ENCODE measurements around the gene PHKA1. TPM values are rescaled to one million over a fixed set of nuclear protein-coding genes. Genes with fewer than 3 reads are reported as not detected.

PHKA1 gene
- polyA plus RNA-seq, 2 of the 4 experiments (the other 2 are of a cell fraction) = 18.3 to 35.4 TPM

DNA sequence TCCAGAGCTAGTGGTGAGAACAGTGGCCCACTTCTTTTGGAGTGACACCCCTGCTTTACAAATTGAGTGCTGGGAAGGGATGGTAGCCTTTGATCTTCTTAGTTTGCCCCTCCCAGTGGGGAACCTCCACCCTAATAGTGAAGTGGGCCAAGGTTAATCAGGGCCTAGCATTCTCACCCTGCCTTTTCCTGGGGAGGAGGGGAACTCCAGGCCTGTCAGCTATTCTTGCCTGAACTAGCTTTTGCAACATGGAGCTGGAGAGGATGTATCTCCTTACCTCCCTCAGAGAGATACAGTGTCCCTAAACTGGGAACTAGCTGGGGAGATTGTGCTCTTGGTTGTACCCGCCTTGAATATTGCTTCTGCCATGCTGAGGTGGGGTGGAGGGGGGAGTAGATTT lies 20.6 kb downstream of the PHKA1 start:
- TF ChIP-seq HOXB13 (CRISPR knock-in tag; IDR thresholded peaks at IDR 0.05; ENCODE audit: low read depth) (no peak), SMC3 (IDR thresholded peaks at IDR 0.05) (no peak), FOSB (CRISPR knock-in tag; IDR thresholded peaks at IDR 0.05) (no peak), POLR2AphosphoS2 (conservative IDR thresholded peaks at IDR 0.05; ENCODE audit: low read length) (no peak), CBX8 (IDR thresholded peaks at IDR 0.05) (no peak), HEYL (CRISPR knock-in tag; IDR thresholded peaks at IDR 0.05) (no peak), RARB (CRISPR knock-in tag; IDR thresholded peaks at IDR 0.05) (no peak)
- TF ChIP-seq, protein P1, sequence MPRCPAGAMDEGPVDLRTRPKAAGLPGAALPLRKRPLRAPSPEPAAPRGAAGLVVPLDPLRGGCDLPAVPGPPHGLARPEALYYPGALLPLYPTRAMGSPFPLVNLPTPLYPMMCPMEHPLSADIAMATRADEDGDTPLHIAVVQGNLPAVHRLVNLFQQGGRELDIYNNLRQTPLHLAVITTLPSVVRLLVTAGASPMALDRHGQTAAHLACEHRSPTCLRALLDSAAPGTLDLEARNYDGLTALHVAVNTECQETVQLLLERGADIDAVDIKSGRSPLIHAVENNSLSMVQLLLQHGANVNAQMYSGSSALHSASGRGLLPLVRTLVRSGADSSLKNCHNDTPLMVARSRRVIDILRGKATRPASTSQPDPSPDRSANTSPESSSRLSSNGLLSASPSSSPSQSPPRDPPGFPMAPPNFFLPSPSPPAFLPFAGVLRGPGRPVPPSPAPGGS (IDR thresholded peaks at IDR 0.05) = no peak
- 78% methylated on average over 1 of the region's 1 CpG for WGBS (ENCODE audit: missing lambda C conversion rate)
- POLR2A ChIA-PET = no interaction called here
- peak overlapping the region in 1 of 2 experiments; percentile 29; a peak in 2 of 6 replicates for H3K27ac ChIP-seq
- no peak for ATAC-seq
- CTCF ChIA-PET = no interaction called here
- no peak for FAIRE-seq
- peaks cover 16% of the 10 kb centered on the region for H3K4me1 ChIP-seq
- no peak overlapping the region for H3K4me3 ChIP-seq
- no peaks in the 10 kb centered on the region for H3K9me3 ChIP-seq
- no peak for DNase-seq (ENCODE audit: low read depth in 1 of 2, low spot score in 1 of 2)
- no peak overlapping the region for H3K4me2 ChIP-seq

DNA sequence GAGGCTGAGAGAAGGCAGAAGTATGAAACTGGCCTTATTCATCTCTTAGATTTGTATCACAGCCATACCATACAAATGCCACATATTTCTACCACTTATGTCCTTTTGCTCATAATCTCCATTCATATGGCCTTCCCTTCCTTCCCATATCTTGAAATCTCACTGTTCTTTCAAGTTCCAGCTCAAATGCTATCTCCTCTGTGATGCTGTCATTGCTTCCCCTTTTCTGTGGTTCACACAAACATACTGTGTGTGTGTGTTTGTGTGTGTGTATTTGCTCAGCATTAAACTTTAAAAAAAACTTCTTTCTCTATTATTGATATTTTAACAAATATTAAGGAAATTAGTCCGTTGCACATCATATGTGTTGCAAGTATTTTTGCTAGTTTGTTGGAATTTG lies 26.7 kb downstream of the PHKA1 start:
- no peaks in the 10 kb centered on the region for H3K9me3 ChIP-seq
- no peak overlapping the region for H3K27ac ChIP-seq
- H3K4me2 ChIP-seq = no peak overlapping the region
- ChIA-PET CTCF (no interaction called here), POLR2A (interaction anchor here (0.7 kb wide), 1 partner anchor 1289 kb away, joined by 3 read pairs; no protein-coding TSS in a partner anchor)
- H3K4me1 ChIP-seq = peaks cover 16% of the 10 kb centered on the region; the same call in 2 of the 3 replicates
- ATAC-seq (no peak), DNase-seq (ENCODE audit: low read depth in 1 of 2, low spot score in 1 of 2) (no peak), FAIRE-seq (peak; percentile 72)
- TF ChIP-seq MAZ (IDR thresholded peaks at IDR 0.05; ENCODE audit: borderline replicate concordance, low read depth, low read length) (no peak), ZNF302 (CRISPR knock-in tag; IDR thresholded peaks at IDR 0.05) (no peak), CBX2 (IDR thresholded peaks at IDR 0.05; ENCODE audit: borderline replicate concordance, low read depth) (no peak), EHF (CRISPR knock-in tag; IDR thresholded peaks at IDR 0.05) (no peak), JUNB (IDR thresholded peaks at IDR 0.05) (no peak), ZC3H11A (IDR thresholded peaks at IDR 0.05) (no peak)
- TF ChIP-seq, protein P2, sequence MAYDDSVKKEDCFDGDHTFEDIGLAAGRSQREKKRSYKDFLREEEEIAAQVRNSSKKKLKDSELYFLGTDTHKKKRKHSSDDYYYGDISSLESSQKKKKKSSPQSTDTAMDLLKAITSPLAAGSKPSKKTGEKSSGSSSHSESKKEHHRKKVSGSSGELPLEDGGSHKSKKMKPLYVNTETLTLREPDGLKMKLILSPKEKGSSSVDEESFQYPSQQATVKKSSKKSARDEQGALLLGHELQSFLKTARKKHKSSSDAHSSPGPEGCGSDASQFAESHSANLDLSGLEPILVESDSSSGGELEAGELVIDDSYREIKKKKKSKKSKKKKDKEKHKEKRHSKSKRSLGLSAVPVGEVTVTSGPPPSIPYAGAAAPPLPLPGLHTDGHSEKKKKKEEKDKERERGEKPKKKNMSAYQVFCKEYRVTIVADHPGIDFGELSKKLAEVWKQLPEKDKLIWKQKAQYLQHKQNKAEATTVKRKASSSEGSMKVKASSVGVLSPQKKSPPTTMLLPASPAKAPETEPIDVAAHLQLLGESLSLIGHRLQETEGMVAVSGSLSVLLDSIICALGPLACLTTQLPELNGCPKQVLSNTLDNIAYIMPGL (CRISPR knock-in tag; IDR thresholded peaks at IDR 0.05; ENCODE audit: borderline replicate concordance) = no peak
- TF ChIP-seq, protein P3, sequence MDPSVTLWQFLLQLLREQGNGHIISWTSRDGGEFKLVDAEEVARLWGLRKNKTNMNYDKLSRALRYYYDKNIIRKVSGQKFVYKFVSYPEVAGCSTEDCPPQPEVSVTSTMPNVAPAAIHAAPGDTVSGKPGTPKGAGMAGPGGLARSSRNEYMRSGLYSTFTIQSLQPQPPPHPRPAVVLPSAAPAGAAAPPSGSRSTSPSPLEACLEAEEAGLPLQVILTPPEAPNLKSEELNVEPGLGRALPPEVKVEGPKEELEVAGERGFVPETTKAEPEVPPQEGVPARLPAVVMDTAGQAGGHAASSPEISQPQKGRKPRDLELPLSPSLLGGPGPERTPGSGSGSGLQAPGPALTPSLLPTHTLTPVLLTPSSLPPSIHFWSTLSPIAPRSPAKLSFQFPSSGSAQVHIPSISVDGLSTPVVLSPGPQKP (IDR thresholded peaks at IDR 0.05; ENCODE audit: low read depth, low read length) = no peak
- H3K4me3 ChIP-seq = no peak overlapping the region
- 84% methylated on average over 1 of the region's 1 CpG for WGBS (ENCODE audit: missing lambda C conversion rate)

DNA sequence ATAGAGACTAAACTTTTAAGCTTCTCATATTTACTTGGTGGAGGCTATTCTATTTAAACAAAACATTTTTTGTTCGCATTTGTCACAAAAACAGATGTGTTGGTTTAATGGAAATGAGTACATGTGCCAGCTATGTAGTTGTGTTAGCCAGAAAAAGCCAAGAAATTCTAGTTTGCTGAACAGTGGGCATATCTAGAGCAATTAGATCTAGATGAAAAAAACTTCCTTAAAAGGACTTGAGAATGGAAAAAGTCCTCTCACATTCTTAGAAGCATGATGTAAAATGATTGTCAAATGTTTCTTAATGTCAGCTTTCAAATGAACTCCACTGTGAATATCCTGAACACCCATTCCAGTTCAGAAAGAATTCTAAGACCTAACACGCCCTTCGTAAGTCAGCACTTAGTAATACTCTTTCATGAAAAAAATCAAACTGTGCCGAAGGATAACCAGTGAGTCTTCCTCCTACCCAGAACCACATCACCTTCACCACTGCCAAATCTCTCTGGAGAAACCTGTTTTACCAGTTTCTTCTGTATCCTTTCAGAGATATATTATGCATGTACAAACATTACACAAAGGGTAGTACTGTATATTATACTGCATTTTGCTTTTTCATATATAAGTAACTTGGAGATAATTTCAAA lies 28.2 kb downstream of the PHKA1 start:
- peak in 1 of 2 experiments; percentile 17 for DNase-seq (ENCODE audit: low read depth in 1 of 2, low spot score in 1 of 2)
- Histone ChIP-seq H3K9me3 (no peaks in the 10 kb centered on the region), H3K4me2 (peak overlapping the region; percentile 43), H3K4me3 (no peak overlapping the region), H3K4me1 (peaks cover 16% of the 10 kb centered on the region; the same call in 2 of the 3 replicates), H3K27ac (0 out of 6 replicates have a peak overlapping the region, but pooled peaks of 1 of the 2 experiments have one; percentile 10)
- ChIA-PET POLR2A (no interaction called here), CTCF (interaction anchor here (0.6 kb wide), 1 partner anchor 1276 kb away, joined by 3 read pairs; no protein-coding TSS in a partner anchor)
- peak in 1 of 2 experiments; percentile 55; a peak in 2 of 6 replicates for ATAC-seq
- FAIRE-seq = peak; percentile 96
- WGBS (ENCODE audit: missing lambda C conversion rate) = 31% methylated on average over 4 of the region's 4 CpGs
- TF ChIP-seq HOXB5 (CRISPR knock-in tag; IDR thresholded peaks at IDR 0.05) (no peak), POLR2AphosphoS2 (conservative IDR thresholded peaks at IDR 0.05; ENCODE audit: low read length) (no peak), GATA3 (IDR thresholded peaks at IDR 0.05; ENCODE audit: borderline replicate concordance) (no peak), EHF (CRISPR knock-in tag; IDR thresholded peaks at IDR 0.05) (no peak), HOXB13 (CRISPR knock-in tag; IDR thresholded peaks at IDR 0.05; ENCODE audit: low read depth) (no peak), HOXA7 (CRISPR knock-in tag; IDR thresholded peaks at IDR 0.05) (no peak), ESRRA (IDR thresholded peaks at IDR 0.05; ENCODE audit: borderline replicate concordance, low read length) (no peak), MYC (IDR thresholded peaks at IDR 0.05; ENCODE audit: borderline replicate concordance, low read length) (no peak), RCOR1 (IDR thresholded peaks at IDR 0.05; ENCODE audit: low read depth, low read length) (no peak)
- TF ChIP-seq, protein P4, sequence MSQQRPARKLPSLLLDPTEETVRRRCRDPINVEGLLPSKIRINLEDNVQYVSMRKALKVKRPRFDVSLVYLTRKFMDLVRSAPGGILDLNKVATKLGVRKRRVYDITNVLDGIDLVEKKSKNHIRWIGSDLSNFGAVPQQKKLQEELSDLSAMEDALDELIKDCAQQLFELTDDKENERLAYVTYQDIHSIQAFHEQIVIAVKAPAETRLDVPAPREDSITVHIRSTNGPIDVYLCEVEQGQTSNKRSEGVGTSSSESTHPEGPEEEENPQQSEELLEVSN (IDR thresholded peaks at IDR 0.05; ENCODE audit: borderline replicate concordance, low read depth) = no peak
- TF ChIP-seq, protein P5, sequence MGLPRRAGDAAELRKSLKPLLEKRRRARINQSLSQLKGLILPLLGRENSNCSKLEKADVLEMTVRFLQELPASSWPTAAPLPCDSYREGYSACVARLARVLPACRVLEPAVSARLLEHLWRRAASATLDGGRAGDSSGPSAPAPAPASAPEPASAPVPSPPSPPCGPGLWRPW (IDR thresholded peaks at IDR 0.05) = no peak
- TF ChIP-seq, protein P6, sequence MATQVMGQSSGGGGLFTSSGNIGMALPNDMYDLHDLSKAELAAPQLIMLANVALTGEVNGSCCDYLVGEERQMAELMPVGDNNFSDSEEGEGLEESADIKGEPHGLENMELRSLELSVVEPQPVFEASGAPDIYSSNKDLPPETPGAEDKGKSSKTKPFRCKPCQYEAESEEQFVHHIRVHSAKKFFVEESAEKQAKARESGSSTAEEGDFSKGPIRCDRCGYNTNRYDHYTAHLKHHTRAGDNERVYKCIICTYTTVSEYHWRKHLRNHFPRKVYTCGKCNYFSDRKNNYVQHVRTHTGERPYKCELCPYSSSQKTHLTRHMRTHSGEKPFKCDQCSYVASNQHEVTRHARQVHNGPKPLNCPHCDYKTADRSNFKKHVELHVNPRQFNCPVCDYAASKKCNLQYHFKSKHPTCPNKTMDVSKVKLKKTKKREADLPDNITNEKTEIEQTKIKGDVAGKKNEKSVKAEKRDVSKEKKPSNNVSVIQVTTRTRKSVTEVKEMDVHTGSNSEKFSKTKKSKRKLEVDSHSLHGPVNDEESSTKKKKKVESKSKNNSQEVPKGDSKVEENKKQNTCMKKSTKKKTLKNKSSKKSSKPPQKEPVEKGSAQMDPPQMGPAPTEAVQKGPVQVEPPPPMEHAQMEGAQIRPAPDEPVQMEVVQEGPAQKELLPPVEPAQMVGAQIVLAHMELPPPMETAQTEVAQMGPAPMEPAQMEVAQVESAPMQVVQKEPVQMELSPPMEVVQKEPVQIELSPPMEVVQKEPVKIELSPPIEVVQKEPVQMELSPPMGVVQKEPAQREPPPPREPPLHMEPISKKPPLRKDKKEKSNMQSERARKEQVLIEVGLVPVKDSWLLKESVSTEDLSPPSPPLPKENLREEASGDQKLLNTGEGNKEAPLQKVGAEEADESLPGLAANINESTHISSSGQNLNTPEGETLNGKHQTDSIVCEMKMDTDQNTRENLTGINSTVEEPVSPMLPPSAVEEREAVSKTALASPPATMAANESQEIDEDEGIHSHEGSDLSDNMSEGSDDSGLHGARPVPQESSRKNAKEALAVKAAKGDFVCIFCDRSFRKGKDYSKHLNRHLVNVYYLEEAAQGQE (IDR thresholded peaks at IDR 0.05) = no peak
